Head of caudate nucleus (tissue), 42 donors: Measurements from ENCODE around the gene ABCD3.

ENCODE experiments used
- DNase-seq, 42 donors: peaks; one replicate each; pipeline versions ENCODE4 v3.0.0 to v3.0.0-alpha.2; 2020 to 2021; ENCODE audit warnings: mixed read lengths in 7 of 42
- intact Hi-C: fragments of 100-400 bp; cut with DNase I; formaldehyde crosslinking; loops from one replicate; pipeline ENCODE4 v1.15.0; 2022

ABCD3 gene

GRCh38 chr1:94512816-94513215 lies 94.6 kb downstream of the ABCD3 start:
- intact Hi-C loops: no loop called here
- no peak for DNase-seq

GRCh38 chr1:94514095-94514727 lies 96.0 kb downstream of the ABCD3 start:
- intact Hi-C loops: no loop called here

GRCh38 chr1:94515296-94515947 lies 97.2 kb downstream of the ABCD3 start:
- DNase-seq: no peak
- intact Hi-C loops: no loop called here

More at GRCh38 chr1:94514095-94514727, 96.0 kb downstream of the ABCD3 start:
- DNase-seq: peak in 20 of 42 donors; percentile 21 to 73 (median 37)

- intact Hi-C loops: no loop called here
- no peak for DNase-seq
Measured at GRCh38 chr1:94519351-94519750, 101.2 kb downstream of the ABCD3 start.

- intact Hi-C loops: no loop called here
Measured at GRCh38 chr1:94522304-94522703, 104.1 kb downstream of the ABCD3 start.

GRCh38 chr1:94524531-94524930 lies 106.3 kb downstream of the ABCD3 start:
- DNase-seq: no peak
- intact Hi-C loops: no loop called here

More at GRCh38 chr1:94522304-94522703, 104.1 kb downstream of the ABCD3 start:
- peak in 11 of 42 donors; percentile 14 to 63 (median 32) for DNase-seq

GRCh38 chr1:94526152-94526980 lies 108.2 kb downstream of the ABCD3 start:
- intact Hi-C loops: loop anchor here (5.0 kb wide), 1 partner anchor 281 kb away; no protein-coding TSS in a partner anchor
- DNase-seq: no peak

GRCh38 chr1:94527447-94528031 lies 109.3 kb downstream of the ABCD3 start:
- intact Hi-C loops: loop anchor here (5.0 kb wide), 1 partner anchor 280 kb away; no protein-coding TSS in a partner anchor
- peak in 1 of 42 donors; percentile 20 for DNase-seq

GRCh38 chr1:94528299-94528698 lies 110.1 kb downstream of the ABCD3 start:
- no peak for DNase-seq
- intact Hi-C loops: loop anchor here (5.0 kb wide), 1 partner anchor 279 kb away; no protein-coding TSS in a partner anchor

GRCh38 chr1:94528826-94529225 lies 110.6 kb downstream of the ABCD3 start:
- DNase-seq: no peak
- intact Hi-C loops: loop anchor here (5.0 kb wide), 1 partner anchor 278 kb away; no protein-coding TSS in a partner anchor

- intact Hi-C loops: loop anchor here (5.0 kb wide), 1 partner anchor 278 kb away; no protein-coding TSS in a partner anchor
- no peak for DNase-seq
Measured at GRCh38 chr1:94529416-94529815, 111.2 kb downstream of the ABCD3 start.

GRCh38 chr1:94530373-94530878 lies 112.2 kb downstream of the ABCD3 start:
- intact Hi-C loops: no loop called here
- no peak for DNase-seq

- DNase-seq: no peak
- intact Hi-C loops: no loop called here
Measured at GRCh38 chr1:94531664-94532063, 113.5 kb downstream of the ABCD3 start.

GRCh38 chr1:94532077-94532476 lies 113.9 kb downstream of the ABCD3 start:
- peak in 1 of 42 donors; percentile 19 for DNase-seq
- intact Hi-C loops: no loop called here

GRCh38 chr1:94535095-94535494 lies 116.9 kb downstream of the ABCD3 start:
- intact Hi-C loops: no loop called here
- no peak for DNase-seq

GRCh38 chr1:94535879-94536278 lies 117.7 kb downstream of the ABCD3 start:
- intact Hi-C loops: no loop called here
- no peak for DNase-seq

GRCh38 chr1:94537254-94537653 lies 119.1 kb downstream of the ABCD3 start:
- intact Hi-C loops: no loop called here
- no peak for DNase-seq

GRCh38 chr1:94538243-94538827 lies 120.1 kb downstream of the ABCD3 start:
- intact Hi-C loops: no loop called here
- peak in 1 of 42 donors; percentile 20 for DNase-seq

- intact Hi-C loops: no loop called here
- peak in 1 of 42 donors; percentile 50 for DNase-seq
Measured at GRCh38 chr1:94539496-94539895, 121.3 kb downstream of the ABCD3 start.
